Trophoblast cell (in vitro differentiated cells and primary cell): ENCODE results near the gene SLC35F4. TPM values are rescaled to one million over a fixed set of nuclear protein-coding genes. Genes with fewer than 3 reads are reported as not detected.
A peak's percentile ranks its signal among the peaks of the same experiment; 100 is the strongest.

ENCODE experiments used
- DNase-seq, 2 donors: peaks; one replicate each; pipeline ENCODE4 v3.0.0-alpha.2; 2016
- H2AFZ ChIP-seq: 2 replicates; pipeline ENCODE4 v1.6.1; 2013; ENCODE audit warnings: low read length, moderate library complexity, mild to moderate bottlenecking; ENCODE audit not compliant: insufficient read depth, poor library complexity
- H2AK5ac ChIP-seq: 2 replicates; pipeline ENCODE4 v1.6.1; 2013; ENCODE audit warnings: mild to moderate bottlenecking, low read length
- H2BK120ac ChIP-seq: 2 replicates; pipeline ENCODE4 v1.6.1; 2013; ENCODE audit warnings: low read length, mild to moderate bottlenecking, moderate library complexity; ENCODE audit not compliant: insufficient read depth, poor library complexity
- H2BK12ac ChIP-seq: 2 replicates; pipeline ENCODE4 v1.6.1; 2013; ENCODE audit warnings: mild to moderate bottlenecking, low read length, moderate library complexity
- H2BK5ac ChIP-seq: 2 replicates; pipeline ENCODE4 v1.6.1; 2013; ENCODE audit warnings: low read length, low read depth, moderate library complexity, mild to moderate bottlenecking; ENCODE audit not compliant: poor library complexity
- H3K14ac ChIP-seq: 2 replicates; pipeline ENCODE4 v1.6.1; 2013; ENCODE audit warnings: mild to moderate bottlenecking, low read length
- H3K18ac ChIP-seq: 2 replicates; pipeline ENCODE4 v1.6.1; 2013; ENCODE audit warnings: mild to moderate bottlenecking, low read length
- H3K23ac ChIP-seq: 2 replicates; pipeline ENCODE4 v1.6.1; 2013; ENCODE audit warnings: low read length
- H3K27ac ChIP-seq: 2 replicates; pipeline ENCODE4 v1.5.1; 2013; ENCODE audit warnings: low read depth, mild to moderate bottlenecking, inconsistent platforms, low read length, moderate library complexity
- H3K27me3 ChIP-seq: 2 replicates; pipeline ENCODE4 v1.6.1; 2013; ENCODE audit warnings: inconsistent platforms, mild to moderate bottlenecking, low read length, moderate library complexity; ENCODE audit not compliant: insufficient read depth
- H3K36me3 ChIP-seq, 2 experiments: 1 replicate in 1 of 2; 2 replicates in 1 of 2; pipeline ENCODE4 v1.6.1; 2013; ENCODE audit warnings: low read length in 2 of 2, mild to moderate bottlenecking in 2 of 2, moderate library complexity in 1 of 2; ENCODE audit not compliant: insufficient read depth in 2 of 2, control insufficient read depth in 1 of 2
- H3K4ac ChIP-seq: 2 replicates; pipeline ENCODE4 v1.6.1; 2013; ENCODE audit warnings: low read depth, mild to moderate bottlenecking, low read length, moderate library complexity
- H3K4me1 ChIP-seq, 2 experiments: 1 replicate in 1 of 2; 2 replicates in 1 of 2; pipeline ENCODE4 v1.6.1; 2013; ENCODE audit warnings: low read length in 2 of 2, mild to moderate bottlenecking in 2 of 2, moderate library complexity in 1 of 2; ENCODE audit not compliant: insufficient read depth in 2 of 2, control insufficient read depth in 1 of 2
- H3K4me2 ChIP-seq: 2 replicates; pipeline ENCODE4 v1.6.1; 2013; ENCODE audit warnings: inconsistent platforms, mild to moderate bottlenecking, low read length, moderate library complexity
- H3K4me3 ChIP-seq: 2 replicates; pipeline ENCODE4 v1.5.1; 2013; ENCODE audit warnings: mild to moderate bottlenecking, low read depth, low read length, inconsistent platforms
- H3K79me1 ChIP-seq: one replicate; pipeline ENCODE4 v1.6.1; 2013; ENCODE audit warnings: low read length
- H3K79me2 ChIP-seq: 2 replicates; pipeline ENCODE4 v1.6.1; 2013; ENCODE audit warnings: low read length, mild to moderate bottlenecking; ENCODE audit not compliant: control insufficient read depth, insufficient read depth, poor library complexity
- H3K9ac ChIP-seq: 2 replicates; pipeline ENCODE4 v1.6.1; 2013; ENCODE audit warnings: mild to moderate bottlenecking, low read length
- H3K9me3 ChIP-seq: 2 replicates; pipeline ENCODE4 v1.6.1; 2013; ENCODE audit warnings: low read depth, mild to moderate bottlenecking, control low read depth, inconsistent platforms, low read length; ENCODE audit not compliant: insufficient read depth
- H4K12ac ChIP-seq: 2 replicates; pipeline ENCODE4 v1.6.1; 2013; ENCODE audit warnings: low read depth, mild to moderate bottlenecking, low read length, moderate library complexity
- H4K8ac ChIP-seq: 2 replicates; pipeline ENCODE4 v1.6.1; 2013; ENCODE audit warnings: low read depth, mild to moderate bottlenecking, low read length, moderate library complexity
- H4K91ac ChIP-seq: one replicate; pipeline ENCODE4 v1.6.1; 2013; ENCODE audit warnings: low read depth, mild to moderate bottlenecking, low read length, moderate library complexity
- WGBS: extraction: QIAGEN DNeasy Blood & Tissue Kit; methylation state at CpG from one replicate; pipeline ENCODE4 v1.1.7; 2013; ENCODE audit warnings: missing lambda C conversion rate; ENCODE audit not compliant: insufficient read length, insufficient coverage; ENCODE audit errors: extremely low coverage; 5-methylcytosine and 5-hydroxymethylcytosine counted together
- polyA plus RNA-seq: library from polyadenylated mRNA; stranded (reverse); fragments of 200-250 nt; gene quantifications from 2 replicates; pipeline ENCODE4 v1.2.3, GENCODE V29; 2013

The SLC35F4 gene
- polyA plus RNA-seq: not detected in 2 replicates

DNA sequence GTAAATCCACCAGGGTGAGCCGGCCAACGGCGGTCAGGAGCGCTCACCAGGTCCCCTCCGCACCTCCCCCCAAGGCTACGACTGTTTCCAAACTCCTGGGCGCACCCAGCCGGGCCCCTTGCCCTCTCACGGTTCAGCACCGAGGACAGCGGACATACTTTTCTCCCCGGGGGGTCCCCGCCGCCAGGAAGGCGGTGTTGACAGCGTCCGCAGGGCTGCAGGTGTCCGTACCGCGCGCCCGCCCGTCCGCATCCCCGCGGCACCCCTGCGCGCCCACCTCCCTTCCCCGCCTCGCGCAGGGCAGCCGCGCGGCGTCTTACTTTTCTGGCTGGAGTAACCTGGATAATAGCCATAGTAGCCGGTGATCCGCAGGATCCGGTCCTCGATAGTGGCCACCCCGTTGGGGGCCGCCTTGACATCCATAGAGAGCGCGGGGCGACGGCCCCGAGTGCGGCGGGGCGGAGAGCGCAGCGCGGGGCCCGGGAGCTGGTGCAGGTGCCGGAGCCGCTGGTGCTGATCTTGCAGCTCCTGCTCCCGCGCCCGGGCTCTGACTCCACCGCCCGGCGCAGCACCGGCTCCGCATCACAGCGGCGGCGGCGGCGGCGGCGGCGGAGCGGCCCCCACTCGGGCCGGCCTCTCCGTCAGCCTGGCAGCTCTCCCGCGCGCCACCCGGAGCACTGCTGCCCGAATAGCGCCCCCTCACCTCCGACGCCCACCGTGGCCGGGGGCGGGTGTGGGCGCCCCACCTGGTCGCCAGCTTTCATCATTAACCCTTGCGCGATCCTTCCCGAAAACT lies at the start of gene SLC35F4:
Gene SLC35F4, minus strand, starts transcription at position 690 of the 796 bp plus-strand sequence.
- H3K27ac ChIP-seq: no peak within 1 kb of the TSS
- peak within 1 kb of the TSS; percentile 43 for H3K4me3 ChIP-seq
- no CpG with 5 or more reads among the region's 91 CpGs for WGBS
- H2BK5ac ChIP-seq: no peak within 1 kb of the TSS
- no peak within 1 kb of the TSS for H3K23ac ChIP-seq
- H3K18ac ChIP-seq: no peak within 1 kb of the TSS
- H4K8ac ChIP-seq: no peak within 1 kb of the TSS
- H3K4ac ChIP-seq: no peak within 1 kb of the TSS
- peak within 1 kb of the TSS; percentile 66 for H3K4me2 ChIP-seq
- H3K14ac ChIP-seq: no peak within 1 kb of the TSS
- DNase-seq: no peak
- no peak within 1 kb of the TSS for H2BK120ac ChIP-seq
- H2BK12ac ChIP-seq: no peak within 1 kb of the TSS
- no peak within 1 kb of the TSS for H2AK5ac ChIP-seq
- no peaks in the 10 kb centered on the region for H3K36me3 ChIP-seq
- H3K79me1 ChIP-seq: no peaks in the 10 kb centered on the region
- H3K79me2 ChIP-seq: no peaks in the 10 kb centered on the region
- H3K9ac ChIP-seq: no peak within 1 kb of the TSS
- H3K27me3 ChIP-seq: peaks cover 28% of the 10 kb centered on the region
- no peak within 1 kb of the TSS for H4K12ac ChIP-seq
- H3K9me3 ChIP-seq: no peaks in the 10 kb centered on the region
- no peak within 1 kb of the TSS for H2AFZ ChIP-seq
- H3K4me1 ChIP-seq: peaks cover 0 to 5% of the 10 kb centered on the region in 2 experiments
- H4K91ac ChIP-seq: no peak within 1 kb of the TSS

DNA sequence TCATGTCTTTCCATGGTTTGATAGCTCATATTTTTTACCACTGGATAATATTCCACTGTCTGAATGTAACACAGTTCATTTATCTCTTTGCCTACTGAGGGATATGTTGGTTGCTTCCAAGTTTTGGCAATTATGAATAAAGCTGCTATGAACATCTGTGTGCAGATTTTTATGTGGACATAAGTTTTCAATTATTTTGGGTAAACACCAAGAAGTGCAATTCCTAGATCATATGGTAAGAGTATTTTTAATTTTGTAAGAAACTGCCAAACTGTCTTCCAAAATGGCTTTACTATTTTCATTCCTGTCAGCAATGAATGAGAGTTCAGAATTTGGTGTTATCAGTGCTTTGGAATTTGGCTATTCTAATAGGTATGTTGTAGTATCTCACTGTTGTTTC lies 43.7 kb upstream of the SLC35F4 start:
- Histone ChIP-seq H2AK5ac (no peak overlapping the region), H3K27ac (no peak overlapping the region), H3K4ac (no peak overlapping the region), H3K18ac (no peak overlapping the region), H4K12ac (no peak overlapping the region), H3K79me2 (no peaks in the 10 kb centered on the region), H3K9ac (no peak overlapping the region), H4K91ac (no peak overlapping the region), H3K4me3 (no peak overlapping the region), H3K14ac (no peak overlapping the region), H3K27me3 (no peaks in the 10 kb centered on the region), H2BK5ac (no peak overlapping the region), H2AFZ (no peak overlapping the region), H3K23ac (no peak overlapping the region), H3K79me1 (no peaks in the 10 kb centered on the region), H3K9me3 (peaks cover under 1% of the 10 kb centered on the region), H2BK12ac (no peak overlapping the region), H4K8ac (no peak overlapping the region), H2BK120ac (no peak overlapping the region), H3K36me3 (no peaks in the 10 kb centered on the region), H3K4me2 (no peak overlapping the region), H3K4me1 (no peaks in the 10 kb centered on the region)
- DNase-seq: no peak

- Histone ChIP-seq H3K4ac (no peak overlapping the region), H4K91ac (no peak overlapping the region), H2BK12ac (no peak overlapping the region), H3K9ac (no peak overlapping the region), H2BK120ac (no peak overlapping the region), H3K4me2 (no peak overlapping the region), H3K36me3 (no peaks in the 10 kb centered on the region), H3K14ac (no peak overlapping the region), H3K27ac (no peak overlapping the region), H2AFZ (no peak overlapping the region), H3K4me3 (no peak overlapping the region), H3K79me2 (no peaks in the 10 kb centered on the region), H4K12ac (no peak overlapping the region), H3K4me1 (no peaks in the 10 kb centered on the region), H3K27me3 (no peaks in the 10 kb centered on the region), H3K79me1 (no peaks in the 10 kb centered on the region), H2BK5ac (no peak overlapping the region), H3K9me3 (no peaks in the 10 kb centered on the region), H4K8ac (no peak overlapping the region), H2AK5ac (no peak overlapping the region), H3K18ac (no peak overlapping the region), H3K23ac (no peak overlapping the region)
- no peak for DNase-seq
- WGBS: no CpG with 5 or more reads among the region's 1 CpG
Measured at GRCh38 chr14:57903954-57904353, 38.1 kb upstream of the SLC35F4 start.

GRCh38 chr14:57898837-57899572 lies 33.1 kb upstream of the SLC35F4 start:
- WGBS: no CpG with 5 or more reads among the region's 7 CpGs

More at GRCh38 chr14:57898837-57899572, 33.1 kb upstream of the SLC35F4 start:
- Histone ChIP-seq H3K23ac (no peak overlapping the region), H3K79me1 (no peaks in the 10 kb centered on the region), H3K27ac (no peak overlapping the region), H3K4me2 (no peak overlapping the region), H3K27me3 (no peaks in the 10 kb centered on the region), H3K4me3 (no peak overlapping the region), H3K14ac (no peak overlapping the region), H4K12ac (no peak overlapping the region), H3K4ac (no peak overlapping the region), H4K8ac (no peak overlapping the region), H2AFZ (no peak overlapping the region), H3K36me3 (no peaks in the 10 kb centered on the region), H2AK5ac (no peak overlapping the region), H3K9me3 (no peaks in the 10 kb centered on the region), H3K4me1 (no peaks in the 10 kb centered on the region), H2BK120ac (no peak overlapping the region), H3K79me2 (no peaks in the 10 kb centered on the region), H3K18ac (no peak overlapping the region), H4K91ac (no peak overlapping the region), H2BK12ac (no peak overlapping the region), H2BK5ac (no peak overlapping the region), H3K9ac (no peak overlapping the region)
- no peak for DNase-seq
